Esophagus squamous epithelium (tissue), 5 donors: ENCODE measurements around the gene DGKD. TPM values are rescaled to one million over a fixed set of nuclear protein-coding genes. Genes with fewer than 3 reads are reported as not detected.

Source experiments
- DNase-seq: peaks from one replicate; lab custom pipeline; 2025; lab: John Stamatoyannopoulos, UW
- H3K27ac ChIP-seq, 4 donors: fragments of 200-600 bp; sonication (generic); one replicate each; pipeline ENCODE4 v1.5.1; 2016 to 2019; ENCODE audit warnings: mild to moderate bottlenecking in 1 of 4
- H3K27me3 ChIP-seq, 4 donors: fragments of 200-600 bp; sonication (generic); 1 replicate in 3 of 4; 2 replicates in 1 of 4; pipeline versions ENCODE4 v1.5.1 to v1.6.0; 2017 to 2021; ENCODE audit warnings: antibody characterized with exemption in 1 of 4
- H3K36me3 ChIP-seq, 3 donors: fragments of 200-600 bp; sonication (generic); one replicate each; pipeline ENCODE4 v1.5.1; 2016 to 2019
- H3K4me1 ChIP-seq, 3 donors: fragments of 200-600 bp; sonication (generic); one replicate each; pipeline ENCODE4 v1.5.1; 2017 to 2019
- H3K4me3 ChIP-seq, 4 donors: fragments of 200-600 bp; sonication (generic); 1 replicate in 3 of 4; 2 replicates in 1 of 4; pipeline ENCODE4 v1.5.1; 2016 to 2019; ENCODE audit warnings: mild to moderate bottlenecking in 2 of 4, moderate library complexity in 1 of 4
- H3K9me3 ChIP-seq, 3 donors: fragments of 200-600 bp; sonication (generic); one replicate each; pipeline ENCODE4 v1.5.1; 2016 to 2019
- CTCF ChIP-seq, 6 experiments: fragments of 450-650 bp in 4 of 6; fragments of 200-600 bp in 2 of 6; sonication (generic) in 2 of 6; IDR thresholded peaks; one replicate each; pipeline ENCODE4 v1.5.1; 2016 to 2019; ENCODE audit warnings: antibody characterized with exemption in 6 of 6, mild to moderate bottlenecking in 4 of 6, moderate library complexity in 4 of 6
- POLR2A ChIP-seq, 4 donors: fragments of 450-650 bp; IDR thresholded peaks; one replicate each; pipeline ENCODE4 v1.6.1; 2017; ENCODE audit warnings: antibody characterized with exemption in 4 of 4, mild to moderate bottlenecking in 4 of 4, moderate library complexity in 3 of 4
- WGBS, 2 donors: methylation state at CpG; one replicate each; pipeline ENCODE4 v1.1.5; 2018; 5-methylcytosine and 5-hydroxymethylcytosine counted together
- intact Hi-C: fragments of 100-400 bp; cut with DNase I; formaldehyde crosslinking; loops from one replicate; pipeline ENCODE4 v1.15.0; 2022
- total RNA-seq, 4 donors: library from RNA; depleted of rRNA; stranded (reverse); fragments of >200 nt; gene quantifications; one replicate each; pipeline ENCODE4 v1.1.0, GENCODE V29; 2016
- donor health status: DM: yes; HTN: yes; CAD: no.

Gene DGKD
- total RNA-seq, 4 donors from 2014 or later, result 2.3 to 10.9 (median 4.2) TPM

DNA sequence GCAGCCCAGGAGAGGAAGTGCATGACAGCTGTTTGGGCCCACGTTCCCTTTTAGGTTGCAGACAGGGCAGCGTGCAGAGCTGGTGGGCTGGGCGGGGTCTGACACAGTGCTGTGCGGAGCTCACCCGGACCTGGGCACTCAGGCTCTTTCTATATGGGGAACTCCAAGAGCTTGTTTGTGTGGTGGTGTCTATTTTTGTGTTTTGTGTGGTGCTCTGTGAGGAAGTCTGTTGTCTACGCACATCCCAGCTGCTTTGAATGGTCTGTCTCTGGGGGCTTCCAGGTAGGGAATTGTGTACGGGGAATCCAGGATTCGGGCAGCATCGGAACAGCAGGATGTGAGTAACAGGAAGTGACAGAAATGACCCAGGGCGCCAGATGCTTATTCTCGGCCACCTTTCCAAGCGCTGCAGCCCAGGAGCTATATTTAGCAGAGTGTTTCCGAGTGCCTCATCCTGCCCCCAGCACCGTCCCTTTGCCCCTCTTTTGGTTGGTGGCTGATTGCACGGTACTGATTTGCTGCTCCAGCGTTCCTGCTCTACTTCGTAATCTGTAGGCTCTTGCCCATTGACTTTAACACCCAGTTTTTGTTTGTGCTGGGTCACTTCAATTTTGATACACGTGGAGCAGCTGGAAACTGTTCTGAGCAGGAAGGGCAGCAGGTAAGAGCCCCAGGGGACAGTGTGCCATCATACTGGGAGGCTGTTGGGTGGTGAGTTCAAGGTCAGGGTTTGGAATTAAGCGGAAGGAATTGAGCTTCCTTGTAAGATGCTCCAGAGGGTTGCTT is 64.7 kb downstream of the DGKD start:
- no peak for TF ChIP-seq POLR2A (IDR thresholded peaks at IDR 0.05)
- TF ChIP-seq CTCF (IDR thresholded peaks at IDR 0.05), result no peak
- Histone ChIP-seq H3K4me3 (peak overlapping the region in 2 of 4 donors; percentile 3 to 32), H3K27me3 (no peaks in the 10 kb centered on the region), H3K9me3 (no peaks in the 10 kb centered on the region), H3K27ac (peak overlapping the region in 3 of 4 donors; percentile 47 to 62 (median 49)), H3K4me1 (peaks cover 0 to 60% (median 21%) of the 10 kb centered on the region in 3 donors), H3K36me3 (no peaks in the 10 kb centered on the region)
- WGBS, 2 donors, result 63 to 69% methylated on average over 10 to 12 of the region's 19 CpGs
- DNase-seq, result no peak
- intact Hi-C loops, result no loop called here

GRCh38 chr2:233419602-233420391 is 65.5 kb downstream of the DGKD start:
- intact Hi-C loops, result no loop called here
- DNase-seq, result no peak
- 59 to 76% methylated on average over 8 to 10 of the region's 10 CpGs for WGBS, 2 donors
- Histone ChIP-seq H3K4me1 (peaks cover 0 to 52% (median 17%) of the 10 kb centered on the region in 3 donors), H3K9me3 (no peaks in the 10 kb centered on the region), H3K27me3 (no peaks in the 10 kb centered on the region), H3K4me3 (peak overlapping the region in 2 of 4 donors; percentile 3 to 32), H3K36me3 (no peaks in the 10 kb centered on the region), H3K27ac (peak overlapping the region in 3 of 4 donors; percentile 47 to 62 (median 49))
- TF ChIP-seq CTCF (IDR thresholded peaks at IDR 0.05) (no peak), POLR2A (IDR thresholded peaks at IDR 0.05) (no peak)

DNA sequence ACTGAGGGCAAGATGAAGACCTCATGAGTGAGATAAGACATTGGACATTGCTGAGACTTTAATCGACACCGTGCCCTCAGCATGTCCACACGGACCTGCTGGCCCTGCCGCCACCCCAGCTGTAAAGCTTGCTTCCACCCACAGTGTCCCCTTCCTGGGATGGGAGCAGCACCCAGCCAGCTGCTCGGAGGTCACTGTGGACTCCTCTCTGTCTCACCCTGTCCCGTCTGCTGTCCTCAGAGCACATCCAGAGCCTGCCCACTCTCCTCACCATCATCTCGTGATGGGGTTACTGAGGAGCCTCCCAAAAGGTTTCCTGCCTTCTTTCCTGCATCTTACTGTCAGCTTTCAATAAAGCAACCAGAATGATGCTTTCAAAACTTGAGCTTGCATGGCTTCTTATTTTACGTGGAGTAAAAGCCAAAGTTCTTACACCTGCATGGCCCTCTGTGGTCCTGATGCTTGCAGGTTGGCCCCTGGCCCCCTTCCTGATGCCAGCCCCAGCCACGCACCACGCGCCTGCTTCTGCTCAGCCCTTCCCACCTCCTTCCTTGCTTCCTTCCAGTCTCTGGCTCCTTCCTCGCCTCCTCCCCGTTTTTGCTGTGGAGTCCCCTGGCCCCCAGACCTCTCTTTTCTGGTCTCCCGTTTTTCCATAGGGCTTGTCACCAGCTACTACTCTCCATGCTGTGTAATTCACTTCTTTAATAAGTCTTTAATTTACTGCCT is 67.0 kb downstream of the DGKD start:
- peaks cover 0 to under 1% (median 0%) of the 10 kb centered on the region in 3 donors for H3K9me3 ChIP-seq
- no peaks in the 10 kb centered on the region for H3K36me3 ChIP-seq
- TF ChIP-seq POLR2A (IDR thresholded peaks at IDR 0.05) (no peak), CTCF (IDR thresholded peaks at IDR 0.05) (no peak)
- intact Hi-C loops, result no loop called here
- no peak overlapping the region for H3K4me3 ChIP-seq
- no peak for DNase-seq
- WGBS, 2 donors, result 79 to 83% methylated on average over 14 of the region's 14 CpGs
- peak overlapping the region in 2 of 4 donors; percentile 41 to 47 for H3K27ac ChIP-seq
- H3K4me1 ChIP-seq, result peaks cover 0 to 42% (median 17%) of the 10 kb centered on the region in 3 donors
- no peaks in the 10 kb centered on the region for H3K27me3 ChIP-seq

- intact Hi-C loops, result no loop called here
- H3K27ac ChIP-seq, result peak overlapping the region in 3 of 4 donors; percentile 26 to 47 (median 41)
- no peaks in the 10 kb centered on the region for H3K27me3 ChIP-seq
- peaks cover 0 to 42% (median 17%) of the 10 kb centered on the region in 3 donors for H3K4me1 ChIP-seq
- no peak overlapping the region for H3K4me3 ChIP-seq
- TF ChIP-seq POLR2A (IDR thresholded peaks at IDR 0.05) (no peak), CTCF (IDR thresholded peaks at IDR 0.05) (peak in 1 of 6 experiments; percentile 3)
- 62 to 75% methylated on average over 5 to 8 of the region's 13 CpGs for WGBS, 2 donors
- H3K9me3 ChIP-seq, result peaks cover 0 to 5% (median 0%) of the 10 kb centered on the region in 3 donors
- no peak for DNase-seq
- no peaks in the 10 kb centered on the region for H3K36me3 ChIP-seq
Measured at GRCh38 chr2:233422050-233422639, 67.9 kb downstream of the DGKD start.
